IMR-90 (cell line): ENCODE data around the gene EXOC2. TPM values are rescaled to one million over a fixed set of nuclear protein-coding genes. Genes with fewer than 3 reads are reported as not detected.

ENCODE experiments used
- ATAC-seq: fragments of 200-7000 bp; cut with Tn5 transposase; 2 replicates; pipeline ENCODE4 v1.9.1; 2020; ENCODE audit warnings: low read depth, mild to moderate bottlenecking, moderate library complexity
- BruUV-seq: library from RNA; stranded (reverse); fragments of 400-500 nt; replicated peaks from 2 replicates; lab custom pipeline; 2021; lab: Mats Ljungman, UMichigan
- CTCF ChIA-PET: fragments of 300-600 bp; formaldehyde crosslinking; extraction: SDS; loops from one replicate; lab custom pipeline; 2021; ENCODE audit warnings: antibody characterized with exemption; lab: Yijun Ruan, JAX
- POLR2A ChIA-PET: fragments of 300-600 bp; sonication (Branson Sonifier 250); formaldehyde crosslinking; loops from one replicate; lab custom pipeline; 2022; ENCODE audit warnings: antibody characterized with exemption; ENCODE audit not compliant: unreplicated experiment; lab: Charles Lee
- DNase-seq: peaks from one replicate; pipeline ENCODE4 v3.0.0; 2013
- H2AFZ ChIP-seq: replicated peaks from 2 replicates; pipeline ENCODE3; 2013; ENCODE audit warnings: low read length, mild to moderate bottlenecking; ENCODE audit not compliant: poor library complexity
- H2AK5ac ChIP-seq: 2 replicates; pipeline ENCODE4 v1.6.1; 2013; ENCODE audit warnings: low read depth, low read length, inconsistent platforms
- H2AK9ac ChIP-seq: replicated peaks from 2 replicates; pipeline ENCODE3; 2013; ENCODE audit warnings: mild to moderate bottlenecking, low read depth, low read length, moderate library complexity; ENCODE audit not compliant: poor library complexity
- H2BK120ac ChIP-seq: 2 replicates; pipeline ENCODE4 v1.6.1; 2013; ENCODE audit warnings: low read depth, low read length, inconsistent platforms
- H2BK15ac ChIP-seq: 3 replicates; pipeline ENCODE4 v1.6.1; 2013; ENCODE audit warnings: low read depth, low read length, inconsistent platforms
- H2BK20ac ChIP-seq: 2 replicates; pipeline ENCODE4 v1.6.1; 2013; ENCODE audit warnings: low read depth, mild to moderate bottlenecking, inconsistent platforms, low read length, moderate library complexity
- H2BK5ac ChIP-seq: 2 replicates; pipeline ENCODE4 v1.6.1; 2013; ENCODE audit warnings: mild to moderate bottlenecking, low read depth, low read length, inconsistent platforms; ENCODE audit not compliant: poor library complexity, severe bottlenecking
- H3K14ac ChIP-seq: replicated peaks from 2 replicates; pipeline ENCODE4 v1.6.1; 2013; ENCODE audit warnings: low read depth, low read length, inconsistent platforms
- H3K18ac ChIP-seq: 2 replicates; pipeline ENCODE4 v1.6.1; 2013; ENCODE audit warnings: low read depth, low read length, control low read depth
- H3K23ac ChIP-seq: 2 replicates; pipeline ENCODE4 v1.6.1; 2013; ENCODE audit warnings: low read depth, low read length, inconsistent platforms
- H3K27ac ChIP-seq: 2 replicates; pipeline ENCODE4 v1.5.1; 2013; ENCODE audit warnings: mild to moderate bottlenecking, control low read depth, low read length; ENCODE audit not compliant: insufficient read depth
- H3K27me3 ChIP-seq: 2 replicates; pipeline ENCODE4 v1.6.1; 2013; ENCODE audit warnings: low read length; ENCODE audit not compliant: control insufficient read depth, insufficient read depth
- H3K36me3 ChIP-seq: 2 replicates; pipeline ENCODE4 v1.6.1; 2013; ENCODE audit warnings: low read length, mixed read lengths; ENCODE audit not compliant: control insufficient read depth, insufficient read depth
- H3K4ac ChIP-seq: 2 replicates; pipeline ENCODE4 v1.6.1; 2013; ENCODE audit warnings: low read depth, low read length, inconsistent platforms
- H3K4me1 ChIP-seq: 2 replicates; pipeline ENCODE4 v1.6.1; 2013; ENCODE audit warnings: low read length, mixed read lengths; ENCODE audit not compliant: control insufficient read depth, insufficient read depth
- H3K4me2 ChIP-seq: 2 replicates; pipeline ENCODE4 v1.6.1; 2013; ENCODE audit warnings: low read depth, mild to moderate bottlenecking, control low read depth, low read length, moderate library complexity
- H3K4me3 ChIP-seq: 2 replicates; pipeline ENCODE4 v1.5.1; 2013; ENCODE audit warnings: low read depth, mild to moderate bottlenecking, control low read depth, low read length, moderate library complexity; ENCODE audit not compliant: insufficient read depth
- H3K56ac ChIP-seq: 2 replicates; pipeline ENCODE4 v1.6.1; 2013; ENCODE audit warnings: low read length, inconsistent platforms; ENCODE audit not compliant: insufficient read depth; ENCODE audit errors: extremely low read depth
- H3K79me1 ChIP-seq, 2 experiments: 2 replicates each; pipeline ENCODE4 v1.6.1; 2013; ENCODE audit warnings: low read length in 2 of 2, inconsistent platforms in 1 of 2, low read depth in 1 of 2
- H3K9ac ChIP-seq: 2 replicates; pipeline ENCODE4 v1.6.1; 2013; ENCODE audit warnings: low read depth, low read length, control low read depth
- H3K9me1 ChIP-seq: 2 replicates; pipeline ENCODE4 v1.6.1; 2013; ENCODE audit warnings: low read length, inconsistent platforms; ENCODE audit not compliant: insufficient read depth
- H3K9me3 ChIP-seq: 2 replicates; pipeline ENCODE4 v1.6.1; 2013; ENCODE audit warnings: low read length; ENCODE audit not compliant: control insufficient read depth, insufficient read depth
- H4K20me1 ChIP-seq: 2 replicates; pipeline ENCODE4 v1.6.1; 2013; ENCODE audit warnings: low read length, inconsistent platforms; ENCODE audit not compliant: insufficient read depth
- H4K5ac ChIP-seq: 2 replicates; pipeline ENCODE4 v1.6.1; 2013; ENCODE audit warnings: mild to moderate bottlenecking, low read depth, low read length, control low read depth
- H4K8ac ChIP-seq, 2 experiments: 2 replicates each; pipeline ENCODE4 v1.6.1; 2013; ENCODE audit warnings: low read depth in 2 of 2, low read length in 2 of 2, control low read depth in 1 of 2, inconsistent platforms in 1 of 2
- H4K91ac ChIP-seq: 2 replicates; pipeline ENCODE4 v1.6.1; 2013; ENCODE audit warnings: low read depth, low read length, inconsistent platforms; ENCODE audit not compliant: insufficient read depth
- BHLHE40 ChIP-seq: fragments of 150-350 bp; IDR thresholded peaks from 2 replicates; pipeline ENCODE4 v1.6.1; 2016; ENCODE audit warnings: mild to moderate bottlenecking, low read depth, low read length
- CEBPB ChIP-seq: IDR thresholded peaks from 2 replicates; pipeline ENCODE4 v1.6.1; 2012; ENCODE audit warnings: low read depth, low read length, improper control_type of control experiment
- CHD1 ChIP-seq: IDR thresholded peaks from 2 replicates; pipeline ENCODE4 v1.6.1; 2012; ENCODE audit warnings: low read depth, low read length, improper control_type of control experiment
- FOS ChIP-seq: fragments of 150-350 bp; IDR thresholded peaks from 2 replicates; pipeline ENCODE4 v1.6.1; 2016; ENCODE audit warnings: low read depth, low read length
- MAFK ChIP-seq: IDR thresholded peaks from 2 replicates; pipeline ENCODE4 v1.6.1; 2012; ENCODE audit warnings: low read depth, low read length, improper control_type of control experiment
- MAZ ChIP-seq: IDR thresholded peaks from 2 replicates; pipeline ENCODE4 v1.6.1; 2012; ENCODE audit warnings: low read depth, mild to moderate bottlenecking, low read length, improper control_type of control experiment, moderate library complexity, borderline replicate concordance
- NFE2L2 ChIP-seq: fragments of 150-350 bp; IDR thresholded peaks from 2 replicates; pipeline ENCODE4 v1.6.1; 2016; ENCODE audit warnings: low read depth, mild to moderate bottlenecking, low read length
- POLR2A ChIP-seq: IDR thresholded peaks from 2 replicates; pipeline ENCODE4 v1.6.1; 2012; ENCODE audit warnings: mild to moderate bottlenecking, low read depth, low read length
- RAD21 ChIP-seq: IDR thresholded peaks from 2 replicates; pipeline ENCODE4 v1.6.1; 2012; ENCODE audit warnings: low read length, improper control_type of control experiment
- RCOR1 ChIP-seq: IDR thresholded peaks from 2 replicates; pipeline ENCODE4 v1.6.1; 2012; ENCODE audit warnings: mild to moderate bottlenecking, low read length, improper control_type of control experiment; ENCODE audit not compliant: insufficient replicate concordance
- RFX5 ChIP-seq: IDR thresholded peaks from 2 replicates; pipeline ENCODE4 v1.8.0; 2012; ENCODE audit warnings: low read depth, mild to moderate bottlenecking, low read length, moderate library complexity
- SMC3 ChIP-seq: fragments of 150-350 bp; IDR thresholded peaks from 2 replicates; pipeline ENCODE4 v1.6.1; 2016; ENCODE audit warnings: low read depth, mild to moderate bottlenecking, antibody characterized with exemption, low read length, moderate library complexity
- WGBS, 2 experiments: methylation state at CpG; one replicate each; pipeline versions ENCODE4 v1.1.5 to v1.1.7; 2013; ENCODE audit warnings: missing lambda C conversion rate in 2 of 2; ENCODE audit not compliant: insufficient read length in 1 of 2; ENCODE audit errors: extremely low coverage in 2 of 2; 5-methylcytosine and 5-hydroxymethylcytosine counted together
- dilution Hi-C: fragments of 300-500 bp; cut with HindIII; formaldehyde crosslinking; loops from one replicate; pipeline ENCODE4 v1.14.3; 2018; ENCODE audit warnings: low sequenced_read_pairs; ENCODE audit not compliant: unreplicated experiment
- in situ Hi-C: fragments of 300-500 bp; cut with MboI; formaldehyde crosslinking; loops from 3 replicates; pipeline ENCODE4 v1.14.3; 2019; ENCODE audit warnings: low sequenced_read_pairs, inconsistent platforms, mixed read lengths
- intact Hi-C: fragments of 100-400 bp; cut with micrococcal nuclease; formaldehyde crosslinking; loops from 2 replicates; pipeline ENCODE4 v1.10.0; 2022
- polyA plus RNA-seq, 3 experiments: library from polyadenylated mRNA; depleted of rRNA; stranded (reverse); fragments of >200 nt; gene quantifications; 2 replicates each; pipeline ENCODE4 v1.2.3, GENCODE V29; 2012; ENCODE audit warnings: low replicate concordance in 1 of 3
- total RNA-seq: library from RNA; depleted of rRNA; stranded (reverse); fragments of >200 nt; gene quantifications from 2 replicates; pipeline ENCODE4 v1.2.3, GENCODE V29; 2012
- TF ChIP-seq, protein P1 (sequence below): conservative IDR thresholded peaks from 2 replicates; pipeline ENCODE4 v1.5.1; 2012; ENCODE audit warnings: mild to moderate bottlenecking, low read depth, low read length, improper control_type of control experiment
- TF ChIP-seq, protein P2 (sequence below): fragments of 150-350 bp; IDR thresholded peaks from 2 replicates; pipeline ENCODE4 v1.6.1; 2016; ENCODE audit warnings: low read depth, mild to moderate bottlenecking, low read length, moderate library complexity, borderline replicate concordance
- TF ChIP-seq, protein P3 (sequence below): fragments of 150-350 bp; IDR thresholded peaks from 2 replicates; pipeline ENCODE4 v1.6.1; 2017; ENCODE audit warnings: mild to moderate bottlenecking, antibody characterized with exemption, low read length, low read depth

EXOC2 gene
- total and polyA plus RNA-seq, 2 of the 4 experiments (the other 2 are of a cell fraction) = 13.1 to 37.3 TPM

DNA sequence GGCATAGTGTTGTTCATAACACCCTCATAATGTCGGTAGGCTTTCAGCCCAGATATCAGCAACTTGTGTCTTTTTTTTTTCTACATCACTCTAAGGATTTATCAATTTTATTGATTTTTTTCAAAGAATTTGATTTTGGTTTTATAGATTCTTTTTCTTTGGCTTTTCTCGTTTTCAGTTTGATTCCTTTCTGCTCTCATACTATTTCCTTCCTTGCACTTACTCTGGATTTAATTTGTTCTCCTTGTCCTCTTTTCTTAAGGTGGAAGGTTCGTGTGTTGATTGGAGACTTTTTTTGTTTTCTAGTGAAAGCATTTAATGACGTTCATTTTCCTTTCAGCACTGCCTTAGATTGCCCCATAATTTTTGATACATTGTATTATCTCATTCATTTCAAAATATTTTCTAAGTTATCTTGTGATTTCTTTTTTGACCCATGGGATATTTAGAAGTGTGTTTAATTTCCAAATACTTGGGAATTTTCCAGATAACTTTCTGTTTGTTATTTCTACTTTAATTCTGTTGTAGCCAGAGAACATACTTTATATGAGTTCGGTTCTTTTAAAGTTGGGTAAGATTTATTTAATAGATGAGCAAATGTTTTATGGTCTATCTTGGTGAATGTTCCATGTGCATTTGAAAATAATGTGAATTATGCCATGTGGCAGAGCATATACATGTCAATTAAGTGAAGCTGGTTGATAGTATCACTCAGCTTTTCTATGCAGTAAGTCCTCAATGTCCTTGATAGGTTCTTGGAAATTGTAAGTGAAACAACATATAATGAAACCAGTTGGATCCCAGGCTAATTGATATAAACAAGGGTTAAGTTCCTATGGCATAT, 238.6 kb downstream of the EXOC2 start:
- H3K4me1 ChIP-seq = no peaks in the 10 kb centered on the region
- no peaks in the 10 kb centered on the region for H3K9me1 ChIP-seq
- H3K18ac ChIP-seq = no peak overlapping the region
- no peak overlapping the region for H3K14ac ChIP-seq
- H2BK15ac ChIP-seq = no peak overlapping the region
- no peak overlapping the region for H2BK120ac ChIP-seq
- ChIA-PET CTCF (no interaction called here), POLR2A (no interaction called here)
- no peak overlapping the region for H3K4me2 ChIP-seq
- H3K27me3 ChIP-seq = peaks cover 6% of the 10 kb centered on the region
- no peak overlapping the region for H3K56ac ChIP-seq
- in situ Hi-C loops (no loop called here), dilution Hi-C loops (no loop called here), intact Hi-C loops (no loop called here)
- no peak overlapping the region for H3K4me3 ChIP-seq
- H2AK9ac ChIP-seq = no peak overlapping the region
- H4K8ac ChIP-seq = no peak overlapping the region
- no peak overlapping the region for H2AK5ac ChIP-seq
- no peaks in the 10 kb centered on the region for H3K79me1 ChIP-seq
- no peak overlapping the region for H2BK5ac ChIP-seq
- H2AFZ ChIP-seq = no peak overlapping the region
- no peak for DNase-seq
- no peak for ATAC-seq
- BruUV-seq = no TSS peak
- H3K27ac ChIP-seq = no peak overlapping the region
- H3K9me3 ChIP-seq = peaks cover 2% of the 10 kb centered on the region; the same call in 1 of the 2 replicates
- no peak overlapping the region for H4K5ac ChIP-seq
- H2BK20ac ChIP-seq = no peak overlapping the region
- WGBS, 2 experiments = no CpG with 5 or more reads among the region's 5 CpGs
- no peak overlapping the region for H3K4ac ChIP-seq
- no peak overlapping the region for H3K9ac ChIP-seq
- no peak overlapping the region for H4K91ac ChIP-seq
- no peak overlapping the region for H3K23ac ChIP-seq
- no peaks in the 10 kb centered on the region for H4K20me1 ChIP-seq
- H3K36me3 ChIP-seq = no peaks in the 10 kb centered on the region
- no peak for TF ChIP-seq CHD1
- TF ChIP-seq, protein P1, sequence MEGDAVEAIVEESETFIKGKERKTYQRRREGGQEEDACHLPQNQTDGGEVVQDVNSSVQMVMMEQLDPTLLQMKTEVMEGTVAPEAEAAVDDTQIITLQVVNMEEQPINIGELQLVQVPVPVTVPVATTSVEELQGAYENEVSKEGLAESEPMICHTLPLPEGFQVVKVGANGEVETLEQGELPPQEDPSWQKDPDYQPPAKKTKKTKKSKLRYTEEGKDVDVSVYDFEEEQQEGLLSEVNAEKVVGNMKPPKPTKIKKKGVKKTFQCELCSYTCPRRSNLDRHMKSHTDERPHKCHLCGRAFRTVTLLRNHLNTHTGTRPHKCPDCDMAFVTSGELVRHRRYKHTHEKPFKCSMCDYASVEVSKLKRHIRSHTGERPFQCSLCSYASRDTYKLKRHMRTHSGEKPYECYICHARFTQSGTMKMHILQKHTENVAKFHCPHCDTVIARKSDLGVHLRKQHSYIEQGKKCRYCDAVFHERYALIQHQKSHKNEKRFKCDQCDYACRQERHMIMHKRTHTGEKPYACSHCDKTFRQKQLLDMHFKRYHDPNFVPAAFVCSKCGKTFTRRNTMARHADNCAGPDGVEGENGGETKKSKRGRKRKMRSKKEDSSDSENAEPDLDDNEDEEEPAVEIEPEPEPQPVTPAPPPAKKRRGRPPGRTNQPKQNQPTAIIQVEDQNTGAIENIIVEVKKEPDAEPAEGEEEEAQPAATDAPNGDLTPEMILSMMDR = no peak
- TF ChIP-seq NFE2L2 = no peak
- TF ChIP-seq, protein P2, sequence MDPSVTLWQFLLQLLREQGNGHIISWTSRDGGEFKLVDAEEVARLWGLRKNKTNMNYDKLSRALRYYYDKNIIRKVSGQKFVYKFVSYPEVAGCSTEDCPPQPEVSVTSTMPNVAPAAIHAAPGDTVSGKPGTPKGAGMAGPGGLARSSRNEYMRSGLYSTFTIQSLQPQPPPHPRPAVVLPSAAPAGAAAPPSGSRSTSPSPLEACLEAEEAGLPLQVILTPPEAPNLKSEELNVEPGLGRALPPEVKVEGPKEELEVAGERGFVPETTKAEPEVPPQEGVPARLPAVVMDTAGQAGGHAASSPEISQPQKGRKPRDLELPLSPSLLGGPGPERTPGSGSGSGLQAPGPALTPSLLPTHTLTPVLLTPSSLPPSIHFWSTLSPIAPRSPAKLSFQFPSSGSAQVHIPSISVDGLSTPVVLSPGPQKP = no peak
- no peak for TF ChIP-seq RCOR1
- no peak for TF ChIP-seq RFX5
- no peak for TF ChIP-seq RAD21
- TF ChIP-seq, protein P3, sequence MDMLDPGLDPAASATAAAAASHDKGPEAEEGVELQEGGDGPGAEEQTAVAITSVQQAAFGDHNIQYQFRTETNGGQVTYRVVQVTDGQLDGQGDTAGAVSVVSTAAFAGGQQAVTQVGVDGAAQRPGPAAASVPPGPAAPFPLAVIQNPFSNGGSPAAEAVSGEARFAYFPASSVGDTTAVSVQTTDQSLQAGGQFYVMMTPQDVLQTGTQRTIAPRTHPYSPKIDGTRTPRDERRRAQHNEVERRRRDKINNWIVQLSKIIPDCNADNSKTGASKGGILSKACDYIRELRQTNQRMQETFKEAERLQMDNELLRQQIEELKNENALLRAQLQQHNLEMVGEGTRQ = no peak
- TF ChIP-seq MAZ = no peak
- no peak for TF ChIP-seq BHLHE40
- no peak for TF ChIP-seq FOS
- no peak for TF ChIP-seq POLR2A
- no peak for TF ChIP-seq MAFK
- TF ChIP-seq CEBPB = no peak
- no peak for TF ChIP-seq SMC3
